Suprapubic skin (tissue), 4 donors: Measurements from ENCODE around the gene NPHP4.

Experiments
- CTCF ChIP-seq, 2 donors: fragments of 200-600 bp in 1 of 2; fragments of 450-650 bp in 1 of 2; sonication (generic) in 1 of 2; IDR thresholded peaks; one replicate each; pipeline ENCODE4 v1.5.1; 2016 to 2019; ENCODE audit warnings: antibody characterized with exemption in 2 of 2, mild to moderate bottlenecking in 1 of 2, moderate library complexity in 1 of 2
- POLR2A ChIP-seq, 2 donors: fragments of 450-650 bp; IDR thresholded peaks; one replicate each; pipeline ENCODE4 v1.6.1; 2017; ENCODE audit warnings: antibody characterized with exemption in 2 of 2, mild to moderate bottlenecking in 2 of 2, moderate library complexity in 2 of 2
- POLR2AphosphoS5 ChIP-seq, 3 donors: sonication (generic); formaldehyde crosslinking; IDR thresholded peaks; one replicate each; pipeline ENCODE4 v1.6.1; 2017; ENCODE audit warnings: antibody characterized with exemption in 3 of 3

DNA sequence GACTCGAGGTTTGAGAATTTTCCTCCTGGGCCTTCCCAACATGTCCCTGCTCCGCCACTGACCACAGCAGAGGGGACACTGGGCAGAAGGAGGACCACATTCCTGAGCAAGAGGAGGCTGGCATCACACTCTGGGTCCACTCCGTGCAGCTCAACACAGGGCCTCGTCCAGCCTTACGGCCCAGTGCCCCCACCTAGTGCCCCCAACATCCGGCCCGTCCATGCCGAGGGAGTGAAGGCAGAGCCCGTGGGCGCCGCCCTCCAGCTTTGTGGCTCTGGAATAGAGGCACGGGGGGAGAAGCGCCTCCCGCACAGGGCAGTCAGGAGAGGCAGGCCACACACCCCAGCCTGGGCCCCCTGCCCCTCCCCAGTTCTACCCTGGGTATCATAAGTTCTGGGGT, 158.3 kb downstream of the NPHP4 start:
- no peak for TF ChIP-seq CTCF (IDR thresholded peaks at IDR 0.05)
- TF ChIP-seq POLR2AphosphoS5 (IDR thresholded peaks at IDR 0.05) = no peak
- no peak for TF ChIP-seq POLR2A (IDR thresholded peaks at IDR 0.05)
